ENCODE results near the gene RBCK1.

DNA sequence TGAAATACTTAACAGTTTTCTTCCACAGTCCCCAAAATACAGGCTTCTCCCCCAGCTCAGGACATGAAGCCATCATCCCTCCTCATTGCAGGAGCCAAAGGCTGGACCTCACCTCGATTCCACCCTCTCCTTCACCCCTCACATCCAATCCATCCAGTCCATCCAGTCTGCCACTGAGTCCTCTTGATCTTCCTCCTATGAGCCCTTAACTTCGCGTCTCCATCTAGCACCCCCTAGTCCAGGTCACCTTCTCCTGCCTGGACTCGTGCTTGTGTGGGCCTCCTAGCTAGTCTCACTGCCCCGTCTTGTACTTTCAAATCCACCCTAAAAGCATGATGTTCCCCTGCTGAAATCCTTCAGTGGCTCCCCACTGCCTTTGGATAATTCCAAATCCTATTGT is 24.2 kb upstream of the RBCK1 start:
- TF ChIP-seq, protein P1, sequence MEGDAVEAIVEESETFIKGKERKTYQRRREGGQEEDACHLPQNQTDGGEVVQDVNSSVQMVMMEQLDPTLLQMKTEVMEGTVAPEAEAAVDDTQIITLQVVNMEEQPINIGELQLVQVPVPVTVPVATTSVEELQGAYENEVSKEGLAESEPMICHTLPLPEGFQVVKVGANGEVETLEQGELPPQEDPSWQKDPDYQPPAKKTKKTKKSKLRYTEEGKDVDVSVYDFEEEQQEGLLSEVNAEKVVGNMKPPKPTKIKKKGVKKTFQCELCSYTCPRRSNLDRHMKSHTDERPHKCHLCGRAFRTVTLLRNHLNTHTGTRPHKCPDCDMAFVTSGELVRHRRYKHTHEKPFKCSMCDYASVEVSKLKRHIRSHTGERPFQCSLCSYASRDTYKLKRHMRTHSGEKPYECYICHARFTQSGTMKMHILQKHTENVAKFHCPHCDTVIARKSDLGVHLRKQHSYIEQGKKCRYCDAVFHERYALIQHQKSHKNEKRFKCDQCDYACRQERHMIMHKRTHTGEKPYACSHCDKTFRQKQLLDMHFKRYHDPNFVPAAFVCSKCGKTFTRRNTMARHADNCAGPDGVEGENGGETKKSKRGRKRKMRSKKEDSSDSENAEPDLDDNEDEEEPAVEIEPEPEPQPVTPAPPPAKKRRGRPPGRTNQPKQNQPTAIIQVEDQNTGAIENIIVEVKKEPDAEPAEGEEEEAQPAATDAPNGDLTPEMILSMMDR (IDR thresholded peaks at IDR 0.05 in 8 of 11, conservative IDR thresholded peaks at IDR 0.05 in 3 of 11): no peak
- TF ChIP-seq POLR2AphosphoS5 (IDR thresholded peaks at IDR 0.05): no peak
